GM08714 (cell line): ENCODE results near the gene GM2A.

ENCODE experiments used
- H3K4me3 ChIP-seq: fragments of 200-500 bp; sonication (Bioruptor generic); 2 replicates; pipeline ENCODE4 v1.5.1; 2014; ENCODE audit warnings: mild to moderate bottlenecking, low read length, inconsistent platforms
- ZNF274 ChIP-seq: IDR thresholded peaks from 2 replicates; pipeline ENCODE4 v1.6.1; 2012; ENCODE audit warnings: mild to moderate bottlenecking, low read depth, low read length

Gene GM2A

DNA sequence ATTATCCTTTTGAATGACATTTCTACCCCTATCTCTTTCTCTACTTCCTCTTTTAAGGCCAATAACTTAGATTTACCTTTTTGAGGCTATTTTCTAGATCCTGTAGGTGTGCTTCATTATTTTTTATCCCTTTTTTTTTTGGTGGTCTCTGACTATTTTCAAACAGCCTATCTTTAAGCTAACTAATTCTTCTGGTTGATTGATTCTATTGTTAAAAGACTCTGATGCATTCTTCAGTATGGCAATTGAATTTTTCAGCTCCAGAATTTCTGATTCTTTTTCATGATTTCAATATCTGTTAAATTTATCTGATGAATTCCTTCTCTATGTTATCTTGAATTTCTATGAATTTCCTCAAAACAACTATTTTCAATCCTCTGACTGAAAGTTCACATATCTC, 57.9 kb downstream of the GM2A start:
- H3K4me3 ChIP-seq: no peak overlapping the region
- TF ChIP-seq ZNF274: no peak

DNA sequence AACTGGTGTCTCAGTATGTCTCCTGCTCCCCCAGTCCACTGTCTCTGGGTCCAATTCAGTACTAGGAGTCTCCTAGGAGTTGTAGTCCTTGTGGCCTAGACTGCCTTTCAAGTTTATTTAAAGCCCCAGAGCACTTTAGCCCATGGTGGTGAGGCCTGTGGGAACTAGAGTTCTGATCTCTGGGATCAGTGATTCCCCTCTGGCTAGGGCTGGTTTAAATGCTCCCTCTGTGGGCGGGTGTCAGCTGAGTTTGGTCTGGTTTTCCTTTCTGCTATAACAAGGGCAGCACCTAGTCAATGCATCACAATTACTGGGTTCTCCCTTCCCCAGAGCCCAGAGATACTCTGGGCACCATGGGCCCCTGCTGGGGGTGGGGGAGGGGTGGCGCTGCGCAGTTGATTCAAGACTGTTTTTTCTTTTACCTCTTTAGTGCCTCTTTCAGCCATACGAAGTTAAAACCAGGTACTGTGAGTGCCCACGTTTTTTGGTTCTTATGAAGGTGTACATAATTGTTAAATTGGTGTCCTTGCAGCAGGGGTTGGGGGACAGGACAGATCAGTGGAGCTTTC, 59.9 kb downstream of the GM2A start:
- TF ChIP-seq ZNF274: no peak
- H3K4me3 ChIP-seq: no peak overlapping the region

DNA sequence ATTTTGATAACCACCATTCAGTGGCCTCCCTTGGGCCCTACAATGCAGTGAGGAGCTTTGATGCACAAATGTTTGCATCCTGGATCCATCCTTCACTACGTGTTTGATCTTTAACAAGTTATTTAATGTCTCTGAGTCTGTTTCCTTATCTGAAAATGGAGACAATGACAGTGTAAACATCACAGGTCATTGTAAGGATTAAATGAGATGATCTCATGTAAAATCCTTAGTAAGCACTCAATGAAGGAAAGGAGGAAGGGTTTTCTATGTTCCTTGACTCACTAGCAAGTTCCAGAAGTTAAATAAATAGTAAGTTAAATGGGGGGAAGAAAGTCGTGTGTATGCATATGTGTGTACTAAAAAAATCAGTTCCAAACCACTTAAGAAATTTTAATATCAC, 60.4 kb downstream of the GM2A start:
- H3K4me3 ChIP-seq: no peak overlapping the region
- TF ChIP-seq ZNF274: no peak

DNA sequence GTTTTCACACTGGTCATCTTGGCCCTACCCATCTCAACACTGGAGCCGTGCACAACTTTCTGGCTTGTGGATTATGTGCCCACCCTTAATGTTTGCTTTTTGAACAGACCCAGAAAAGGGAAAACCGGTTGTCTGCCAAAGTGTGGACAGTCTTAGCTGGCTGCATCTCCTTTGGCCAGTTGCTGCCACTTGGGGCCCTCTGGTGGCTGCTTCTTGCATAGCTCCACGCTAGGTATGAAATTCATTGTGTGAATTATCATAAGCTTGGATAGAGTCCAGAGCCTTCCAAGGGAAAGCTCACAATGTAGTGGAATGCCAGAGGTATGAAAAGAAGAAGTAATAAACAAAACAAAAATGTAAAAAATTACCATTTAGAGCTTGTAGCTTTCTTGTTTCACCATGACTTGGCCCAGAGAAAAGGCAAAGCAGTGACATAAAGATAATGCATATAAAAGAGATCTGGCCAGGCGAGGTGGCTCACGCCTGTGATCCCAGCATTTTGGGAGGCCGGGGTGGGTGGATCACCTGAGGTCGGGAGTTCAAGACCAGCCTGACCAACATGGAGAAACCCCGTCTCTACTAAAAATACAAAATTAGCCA, 63.1 kb downstream of the GM2A start:
- H3K4me3 ChIP-seq: no peak overlapping the region
- TF ChIP-seq ZNF274: no peak

DNA sequence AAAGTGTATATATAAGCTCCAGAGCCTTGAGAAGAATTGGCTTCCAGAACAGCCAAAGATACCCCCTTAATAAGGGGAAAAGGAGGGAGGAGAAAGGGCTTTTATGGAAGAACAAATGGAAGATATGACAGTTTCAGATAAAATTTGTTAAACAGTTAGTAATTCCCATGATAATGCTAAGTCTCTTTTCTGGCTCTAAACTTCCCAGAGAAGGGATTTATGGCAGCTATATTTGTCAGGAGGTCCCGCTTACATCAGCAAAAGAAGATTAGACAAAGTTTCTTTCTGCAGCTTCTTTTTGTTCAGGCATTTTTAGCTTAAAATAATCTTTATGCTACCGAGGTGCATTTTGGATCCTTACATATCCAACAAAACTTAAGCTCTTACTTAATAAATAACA, 64.9 kb downstream of the GM2A start:
- TF ChIP-seq ZNF274: no peak
- H3K4me3 ChIP-seq: no peak overlapping the region

DNA sequence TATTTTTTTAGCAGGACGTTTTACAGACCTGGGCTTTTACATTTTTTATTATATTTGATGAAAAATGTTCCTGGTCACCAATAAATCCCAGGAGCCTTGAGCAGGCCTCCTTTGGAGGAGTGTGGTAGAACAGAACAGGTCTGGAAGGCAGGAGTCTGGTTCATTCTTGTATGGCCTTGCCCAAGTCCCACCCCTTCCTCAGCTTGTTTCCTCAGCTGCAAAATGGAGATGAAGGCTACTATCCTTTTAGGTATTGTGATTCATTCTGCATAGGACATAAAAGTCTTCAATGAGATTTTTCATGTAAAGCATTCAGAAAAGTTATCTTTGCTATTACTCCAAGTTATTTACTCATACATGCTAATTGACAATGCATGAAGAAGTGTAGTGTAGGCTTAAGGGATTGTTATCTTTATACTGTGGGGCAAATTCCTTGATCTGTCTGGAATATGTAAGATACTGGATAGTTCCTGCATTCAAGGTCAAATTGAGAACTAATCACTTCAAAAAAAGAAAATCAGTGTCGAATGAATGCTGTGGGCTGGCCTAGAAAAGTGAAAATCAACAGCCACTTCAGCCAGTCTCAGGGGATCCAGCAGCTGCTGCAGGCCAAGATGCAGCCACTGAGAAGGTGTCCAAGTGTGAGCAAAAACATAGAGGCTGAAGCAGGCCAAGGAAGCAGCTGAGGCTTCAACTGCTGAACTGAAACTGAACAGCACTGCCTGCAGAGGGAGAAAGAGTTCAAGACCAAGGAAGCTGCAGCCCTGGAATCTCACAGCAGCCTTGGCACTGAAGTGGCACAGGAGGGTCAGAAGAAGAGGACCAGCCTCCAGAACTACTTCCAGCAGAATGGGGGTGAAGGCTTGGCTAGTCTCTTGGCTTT, 66.1 kb downstream of the GM2A start:
- no peak for TF ChIP-seq ZNF274
- no peak overlapping the region for H3K4me3 ChIP-seq
